Gastrocnemius medialis (tissue), 4 donors: ENCODE results near the gene VSIR. TPM values are rescaled to one million over a fixed set of nuclear protein-coding genes. Genes with fewer than 3 reads are reported as not detected.

Experiments used
- ATAC-seq, 2 donors: fragments of 150-250 bp; one replicate each; pipeline ENCODE4 v1.9.1; 2016
- DNase-seq, 2 donors: peaks; one replicate each; pipeline ENCODE4 v3.0.0-alpha.2; 2019
- H3K27ac ChIP-seq, 4 donors: fragments of 200-600 bp; sonication (generic); 1 replicate in 1 of 4; 2 replicates in 3 of 4; pipeline ENCODE4 v1.5.1; 2016 to 2018; ENCODE audit warnings: mild to moderate bottlenecking in 2 of 4, moderate library complexity in 1 of 4
- H3K27me3 ChIP-seq, 3 donors: fragments of 200-600 bp; sonication (generic) in 2 of 3; 1 replicate in 1 of 3; 2 replicates in 2 of 3; pipeline versions ENCODE4 v1.5.1 to v1.6.0; 2016 to 2019; ENCODE audit warnings: mild to moderate bottlenecking in 1 of 3, moderate library complexity in 1 of 3
- H3K36me3 ChIP-seq, 2 donors: fragments of 200-600 bp; sonication (generic) in 1 of 2; one replicate each; pipeline ENCODE4 v1.5.1; 2017 to 2018
- H3K4me1 ChIP-seq, 2 donors: fragments of 200-600 bp; sonication (generic) in 1 of 2; one replicate each; pipeline ENCODE4 v1.5.1; 2016 to 2017; ENCODE audit warnings: mild to moderate bottlenecking in 2 of 2
- H3K4me3 ChIP-seq, 4 donors: fragments of 200-600 bp; sonication (generic) in 3 of 4; 1 replicate in 1 of 4; 2 replicates in 3 of 4; pipeline ENCODE4 v1.5.1; 2016 to 2019; ENCODE audit warnings: mild to moderate bottlenecking in 2 of 4
- H3K9me3 ChIP-seq, 3 donors: fragments of 200-600 bp; sonication (generic) in 2 of 3; 1 replicate in 1 of 3; 2 replicates in 2 of 3; pipeline ENCODE4 v1.5.1; 2016 to 2019
- CTCF ChIP-seq, 5 experiments: fragments of 450-650 bp in 3 of 5; fragments of 200-600 bp in 2 of 5; sonication (generic) in 2 of 5; IDR thresholded peaks in 4 of 5; conservative IDR thresholded peaks in 1 of 5; 1 replicate in 4 of 5; 2 replicates in 1 of 5; pipeline ENCODE4 v1.5.1; 2016 to 2019; ENCODE audit warnings: antibody characterized with exemption in 5 of 5, mild to moderate bottlenecking in 3 of 5, moderate library complexity in 3 of 5
- POLR2A ChIP-seq, 2 donors: fragments of 450-650 bp; IDR thresholded peaks; one replicate each; pipeline ENCODE4 v1.6.1; 2017; ENCODE audit warnings: antibody characterized with exemption in 2 of 2, mild to moderate bottlenecking in 2 of 2, moderate library complexity in 2 of 2
- in situ Hi-C, 4 donors: fragments of 200-750 bp; cut with MboI; loops; one replicate each; pipeline versions ENCODE4 v1.15.0 to v1.8.0; 2017; ENCODE audit warnings: low sequenced_read_pairs in 4 of 4
- intact Hi-C: fragments of 100-400 bp; cut with DNase I; formaldehyde crosslinking; loops from one replicate; pipeline ENCODE4 v1.15.1; 2023; ENCODE audit warnings: low total_unique reads
- total RNA-seq, 4 donors: library from RNA; depleted of rRNA; stranded (reverse); fragments of >200 nt; gene quantifications; one replicate each; pipeline versions ENCODE4 v1.1.0 to v1.2.3, GENCODE V29; 2016

VSIR gene
- total RNA-seq, 4 donors from 2014 or later: 7.9 to 20.7 (median 16.9) TPM

GRCh38 chr10:71745664-71746250 is 27.6 kb downstream of the VSIR start:
- no peak for ATAC-seq
- no peak for TF ChIP-seq CTCF (IDR thresholded peaks at IDR 0.05 in 4 of 5, conservative IDR thresholded peaks at IDR 0.05 in 1 of 5)
- TF ChIP-seq POLR2A (IDR thresholded peaks at IDR 0.05): no peak
- no peak overlapping the region for H3K4me3 ChIP-seq
- intact Hi-C loops (no loop called here), in situ Hi-C loops (no loop called here)
- no peak for DNase-seq
- no peaks in the 10 kb centered on the region for H3K36me3 ChIP-seq
- peak overlapping the region in 3 of 4 donors; percentile 52 to 72 (median 70) for H3K27ac ChIP-seq
- H3K9me3 ChIP-seq: no peaks in the 10 kb centered on the region
- H3K4me1 ChIP-seq: peaks cover 26 to 45% of the 10 kb centered on the region in 2 donors
- no peaks in the 10 kb centered on the region for H3K27me3 ChIP-seq

DNA sequence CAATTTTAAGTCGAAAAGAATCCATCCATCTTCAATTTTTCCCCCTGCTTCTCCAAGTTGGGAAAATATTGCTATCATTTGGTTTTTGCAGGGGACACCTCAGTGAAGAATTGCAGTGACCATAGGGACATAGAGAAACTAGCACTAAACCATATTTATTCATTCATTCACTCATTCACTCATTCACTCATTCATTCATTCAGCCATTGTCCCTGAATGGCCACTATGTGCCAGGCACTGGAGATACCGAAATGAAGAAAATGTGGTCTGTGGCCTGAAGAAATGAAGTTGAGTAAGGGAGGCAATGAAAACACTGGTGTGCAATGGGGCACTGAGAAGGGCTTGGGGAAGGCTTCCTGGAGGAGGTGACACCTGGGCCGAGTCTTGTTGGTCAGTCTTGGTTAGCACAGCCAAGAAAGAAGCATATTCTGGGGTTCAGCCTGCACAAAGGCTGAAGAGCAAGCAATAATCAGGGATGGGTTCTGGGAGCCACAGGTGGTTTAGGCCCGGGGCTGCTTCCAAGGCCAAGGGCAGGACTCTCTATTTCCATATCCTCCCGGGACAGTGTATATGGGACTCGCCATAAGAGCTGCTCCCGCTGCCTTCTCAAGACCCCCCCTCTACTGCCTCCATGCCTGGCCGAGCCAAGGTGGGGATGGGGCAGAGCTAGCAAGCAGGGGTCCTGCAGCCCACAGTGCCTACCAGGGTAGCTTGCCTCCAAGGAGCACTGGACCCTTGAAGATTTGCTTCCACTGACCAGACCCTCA is 28.2 kb downstream of the VSIR start:
- Histone ChIP-seq H3K4me3 (no peak overlapping the region), H3K36me3 (no peaks in the 10 kb centered on the region), H3K27ac (no peak overlapping the region), H3K4me1 (peaks cover 22 to 38% of the 10 kb centered on the region in 2 donors), H3K9me3 (no peaks in the 10 kb centered on the region), H3K27me3 (no peaks in the 10 kb centered on the region)
- in situ Hi-C loops: no loop called here
- ATAC-seq (no peak), DNase-seq (no peak)
- intact Hi-C loops: no loop called here
- TF ChIP-seq POLR2A (IDR thresholded peaks at IDR 0.05) (no peak), CTCF (IDR thresholded peaks at IDR 0.05 in 4 of 5, conservative IDR thresholded peaks at IDR 0.05 in 1 of 5) (no peak)

- TF ChIP-seq POLR2A (IDR thresholded peaks at IDR 0.05): no peak
- no peak for TF ChIP-seq CTCF (IDR thresholded peaks at IDR 0.05 in 4 of 5, conservative IDR thresholded peaks at IDR 0.05 in 1 of 5)
- Histone ChIP-seq H3K4me1 (peaks cover 10 to 26% of the 10 kb centered on the region in 2 donors), H3K27me3 (no peaks in the 10 kb centered on the region), H3K36me3 (no peaks in the 10 kb centered on the region), H3K27ac (no peak overlapping the region), H3K9me3 (no peaks in the 10 kb centered on the region), H3K4me3 (no peak overlapping the region)
- intact Hi-C loops: no loop called here
- ATAC-seq (no peak), DNase-seq (no peak)
- in situ Hi-C loops: no loop called here
Observed at GRCh38 chr10:71743866-71744265, 29.5 kb downstream of the VSIR start.

DNA sequence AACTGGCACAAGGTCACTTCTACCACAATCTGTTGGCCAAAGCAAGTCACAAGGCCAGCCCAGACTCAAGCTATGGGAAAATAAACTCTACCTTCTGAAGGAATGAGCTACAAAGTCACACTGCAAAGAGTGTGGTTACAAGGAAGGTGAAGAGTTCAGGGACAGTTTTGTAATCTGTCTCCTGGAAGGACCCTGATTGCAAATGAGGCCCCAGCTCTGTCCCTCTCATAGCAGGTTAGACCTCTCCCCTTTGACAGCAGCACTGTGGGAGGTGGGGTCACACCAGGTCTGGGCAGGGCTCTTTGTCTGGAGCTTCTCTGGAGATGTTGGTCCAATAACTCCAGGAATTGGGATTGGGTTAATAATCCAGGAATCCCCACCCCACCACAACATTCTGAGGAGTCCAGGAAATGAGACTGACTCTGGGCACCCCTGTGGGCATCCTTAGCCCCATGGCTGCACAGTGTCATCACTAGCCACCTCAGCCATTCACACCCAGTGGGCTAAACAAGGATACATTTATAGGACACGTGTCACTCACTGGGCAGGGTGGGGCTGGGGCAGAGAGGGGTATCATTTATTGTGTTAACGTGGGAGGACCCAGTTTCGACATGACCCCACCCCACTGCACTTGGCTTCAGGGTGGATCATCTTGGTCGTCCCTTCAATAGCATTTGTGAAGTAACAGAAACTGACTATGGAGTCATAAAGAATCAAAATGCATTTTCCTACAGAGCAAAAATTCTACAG is 30.1 kb downstream of the VSIR start:
- intact Hi-C loops: no loop called here
- TF ChIP-seq POLR2A (IDR thresholded peaks at IDR 0.05) (no peak), CTCF (IDR thresholded peaks at IDR 0.05 in 4 of 5, conservative IDR thresholded peaks at IDR 0.05 in 1 of 5) (no peak)
- H3K4me3 ChIP-seq: no peak overlapping the region
- H3K36me3 ChIP-seq: no peaks in the 10 kb centered on the region
- DNase-seq (no peak), ATAC-seq (no peak)
- H3K4me1 ChIP-seq: peaks cover 4 to 20% of the 10 kb centered on the region in 2 donors
- H3K27me3 ChIP-seq: no peaks in the 10 kb centered on the region
- in situ Hi-C loops: no loop called here
- H3K9me3 ChIP-seq: no peaks in the 10 kb centered on the region
- H3K27ac ChIP-seq: no peak overlapping the region
